ENCODE results near the gene ACER3.

The ACER3 gene

GRCh38 chr11:77038825-77039326 lies 178.2 kb downstream of the ACER3 start:
- Histone ChIP-seq H2BK15ac (replicated peaks; ENCODE audit: low read depth) (no peak overlapping the region), H2AK5ac (ENCODE audit: low read length) (no peak overlapping the region), H3K4me3 (ENCODE audit: low read length) (no peak overlapping the region), H2BK120ac (ENCODE audit: low read depth, low read length) (no peak overlapping the region), H3K27me3 (ENCODE audit: insufficient read depth, low read length, poor library complexity) (no peaks in the 10 kb centered on the region), H3K4ac (ENCODE audit: low read depth, low read length) (no peak overlapping the region), H3K56ac (ENCODE audit: low read length) (no peak overlapping the region), H3K18ac (ENCODE audit: low read length) (no peak overlapping the region), H3K4me2 (ENCODE audit: low read length) (no peak overlapping the region), H3K79me2 (ENCODE audit: control insufficient read depth, insufficient read depth, low read length) (no peaks in the 10 kb centered on the region), H3K36me3 (ENCODE audit: control insufficient read depth, insufficient read depth, low read length) (no peaks in the 10 kb centered on the region), H3K9ac (ENCODE audit: low read length) (no peak overlapping the region), H2BK5ac (ENCODE audit: low read length) (no peak overlapping the region), H4K8ac (ENCODE audit: low read depth, low read length) (no peak overlapping the region), H3K27ac (ENCODE audit: low read depth, low read length) (no peak overlapping the region), H4K5ac (ENCODE audit: low read length) (no peak overlapping the region), H3K79me1 (ENCODE audit: low read length) (no peaks in the 10 kb centered on the region), H3K4me1 (ENCODE audit: control insufficient read depth, low read depth, low read length) (no peaks in the 10 kb centered on the region), H3K23ac (ENCODE audit: low read length) (no peak overlapping the region)
- no peak for DNase-seq
- WGBS (ENCODE audit: extremely low coverage, insufficient coverage, low lambda C conversion rate) = no CpG with 5 or more reads among the region's 16 CpGs

- no peak overlapping the region for H2BK120ac ChIP-seq (ENCODE audit: low read depth, low read length)
- H3K4me1 ChIP-seq (ENCODE audit: control insufficient read depth, low read depth, low read length) = no peaks in the 10 kb centered on the region
- H3K4me2 ChIP-seq (ENCODE audit: low read length) = peak overlapping the region; percentile 35
- WGBS (ENCODE audit: extremely low coverage, insufficient coverage, low lambda C conversion rate) = no CpG with 5 or more reads among the region's 109 CpGs
- H3K56ac ChIP-seq (ENCODE audit: low read length) = peak overlapping the region; percentile 65
- no peak overlapping the region for H2BK5ac ChIP-seq (ENCODE audit: low read length)
- no peak overlapping the region for H2BK15ac ChIP-seq (replicated peaks; ENCODE audit: low read depth)
- H3K79me2 ChIP-seq (ENCODE audit: control insufficient read depth, insufficient read depth, low read length) = no peaks in the 10 kb centered on the region
- no peaks in the 10 kb centered on the region for H3K27me3 ChIP-seq (ENCODE audit: insufficient read depth, low read length, poor library complexity)
- H3K9ac ChIP-seq (ENCODE audit: low read length) = peak overlapping the region; percentile 35
- H3K18ac ChIP-seq (ENCODE audit: low read length) = no peak overlapping the region
- no peak overlapping the region for H3K4me3 ChIP-seq (ENCODE audit: low read length)
- H3K79me1 ChIP-seq (ENCODE audit: low read length) = no peaks in the 10 kb centered on the region
- peak; percentile 81 for DNase-seq
- H3K23ac ChIP-seq (ENCODE audit: low read length) = peak overlapping the region; percentile 3
- no peak overlapping the region for H3K4ac ChIP-seq (ENCODE audit: low read depth, low read length)
- H3K36me3 ChIP-seq (ENCODE audit: control insufficient read depth, insufficient read depth, low read length) = no peaks in the 10 kb centered on the region
- H4K5ac ChIP-seq (ENCODE audit: low read length) = no peak overlapping the region
- no peak overlapping the region for H3K27ac ChIP-seq (ENCODE audit: low read depth, low read length)
- H2AK5ac ChIP-seq (ENCODE audit: low read length) = no peak overlapping the region
- no peak overlapping the region for H4K8ac ChIP-seq (ENCODE audit: low read depth, low read length)
Observed at GRCh38 chr11:77039491-77040400, 179.0 kb downstream of the ACER3 start.

- Histone ChIP-seq H2BK120ac (ENCODE audit: low read depth, low read length) (no peak overlapping the region), H3K18ac (ENCODE audit: low read length) (no peak overlapping the region), H2BK15ac (replicated peaks; ENCODE audit: low read depth) (no peak overlapping the region), H4K5ac (ENCODE audit: low read length) (no peak overlapping the region), H3K79me1 (ENCODE audit: low read length) (no peaks in the 10 kb centered on the region), H3K27ac (ENCODE audit: low read depth, low read length) (no peak overlapping the region), H3K27me3 (ENCODE audit: insufficient read depth, low read length, poor library complexity) (no peaks in the 10 kb centered on the region), H3K36me3 (ENCODE audit: control insufficient read depth, insufficient read depth, low read length) (no peaks in the 10 kb centered on the region), H3K4ac (ENCODE audit: low read depth, low read length) (no peak overlapping the region), H3K23ac (ENCODE audit: low read length) (peak overlapping the region; percentile 3), H2BK5ac (ENCODE audit: low read length) (no peak overlapping the region), H3K4me3 (ENCODE audit: low read length) (no peak overlapping the region), H3K4me2 (ENCODE audit: low read length) (no peak overlapping the region), H3K56ac (ENCODE audit: low read length) (no peak overlapping the region), H3K4me1 (ENCODE audit: control insufficient read depth, low read depth, low read length) (no peaks in the 10 kb centered on the region), H4K8ac (ENCODE audit: low read depth, low read length) (no peak overlapping the region), H3K9ac (ENCODE audit: low read length) (no peak overlapping the region), H3K79me2 (ENCODE audit: control insufficient read depth, insufficient read depth, low read length) (no peaks in the 10 kb centered on the region), H2AK5ac (ENCODE audit: low read length) (no peak overlapping the region)
- no CpG with 5 or more reads among the region's 37 CpGs for WGBS (ENCODE audit: extremely low coverage, insufficient coverage, low lambda C conversion rate)
- no peak for DNase-seq
Observed at GRCh38 chr11:77040401-77040777, 179.7 kb downstream of the ACER3 start.

GRCh38 chr11:77040889-77041288 lies 180.2 kb downstream of the ACER3 start:
- Histone ChIP-seq H2BK15ac (replicated peaks; ENCODE audit: low read depth) (no peak overlapping the region), H2BK120ac (ENCODE audit: low read depth, low read length) (no peak overlapping the region), H3K27ac (ENCODE audit: low read depth, low read length) (no peak overlapping the region), H4K5ac (ENCODE audit: low read length) (no peak overlapping the region), H3K4ac (ENCODE audit: low read depth, low read length) (no peak overlapping the region), H3K79me1 (ENCODE audit: low read length) (no peaks in the 10 kb centered on the region), H3K18ac (ENCODE audit: low read length) (no peak overlapping the region), H3K36me3 (ENCODE audit: control insufficient read depth, insufficient read depth, low read length) (no peaks in the 10 kb centered on the region), H3K4me1 (ENCODE audit: control insufficient read depth, low read depth, low read length) (no peaks in the 10 kb centered on the region), H3K23ac (ENCODE audit: low read length) (no peak overlapping the region), H2AK5ac (ENCODE audit: low read length) (no peak overlapping the region), H3K79me2 (ENCODE audit: control insufficient read depth, insufficient read depth, low read length) (no peaks in the 10 kb centered on the region), H3K4me2 (ENCODE audit: low read length) (no peak overlapping the region), H3K56ac (ENCODE audit: low read length) (no peak overlapping the region), H2BK5ac (ENCODE audit: low read length) (no peak overlapping the region), H3K27me3 (ENCODE audit: insufficient read depth, low read length, poor library complexity) (no peaks in the 10 kb centered on the region), H3K9ac (ENCODE audit: low read length) (no peak overlapping the region), H3K4me3 (ENCODE audit: low read length) (no peak overlapping the region), H4K8ac (ENCODE audit: low read depth, low read length) (no peak overlapping the region)
- DNase-seq = no peak
- WGBS (ENCODE audit: extremely low coverage, insufficient coverage, low lambda C conversion rate) = no CpG with 5 or more reads among the region's 13 CpGs

- H3K27me3 ChIP-seq (ENCODE audit: insufficient read depth, low read length, poor library complexity) = no peaks in the 10 kb centered on the region
- DNase-seq = no peak
- no peak overlapping the region for H3K23ac ChIP-seq (ENCODE audit: low read length)
- no CpG with 5 or more reads among the region's 13 CpGs for WGBS (ENCODE audit: extremely low coverage, insufficient coverage, low lambda C conversion rate)
- H3K4me1 ChIP-seq (ENCODE audit: control insufficient read depth, low read depth, low read length) = no peaks in the 10 kb centered on the region
- H4K5ac ChIP-seq (ENCODE audit: low read length) = no peak overlapping the region
- no peak overlapping the region for H3K4me3 ChIP-seq (ENCODE audit: low read length)
- no peak overlapping the region for H3K27ac ChIP-seq (ENCODE audit: low read depth, low read length)
- no peak overlapping the region for H2BK5ac ChIP-seq (ENCODE audit: low read length)
- H3K9ac ChIP-seq (ENCODE audit: low read length) = no peak overlapping the region
- H2BK120ac ChIP-seq (ENCODE audit: low read depth, low read length) = no peak overlapping the region
- H2AK5ac ChIP-seq (ENCODE audit: low read length) = no peak overlapping the region
- no peak overlapping the region for H3K56ac ChIP-seq (ENCODE audit: low read length)
- no peaks in the 10 kb centered on the region for H3K36me3 ChIP-seq (ENCODE audit: control insufficient read depth, insufficient read depth, low read length)
- no peak overlapping the region for H4K8ac ChIP-seq (ENCODE audit: low read depth, low read length)
- H3K4me2 ChIP-seq (ENCODE audit: low read length) = no peak overlapping the region
- no peaks in the 10 kb centered on the region for H3K79me1 ChIP-seq (ENCODE audit: low read length)
- no peak overlapping the region for H3K4ac ChIP-seq (ENCODE audit: low read depth, low read length)
- no peaks in the 10 kb centered on the region for H3K79me2 ChIP-seq (ENCODE audit: control insufficient read depth, insufficient read depth, low read length)
- no peak overlapping the region for H3K18ac ChIP-seq (ENCODE audit: low read length)
- H2BK15ac ChIP-seq (replicated peaks; ENCODE audit: low read depth) = no peak overlapping the region
Observed at GRCh38 chr11:77042111-77042726, 181.5 kb downstream of the ACER3 start.
